Astrocyte of the spinal cord (primary cell): ENCODE results near the gene FEM1C.
A peak's percentile ranks its signal among the peaks of the same experiment; 100 is the strongest.

Source experiments
- DNase-seq: peaks from one replicate; pipeline ENCODE4 v3.0.0; 2011; ENCODE audit warnings: low read depth, low spot score
- H3K4me3 ChIP-seq: 2 replicates; pipeline ENCODE4 v1.5.1; 2011; ENCODE audit warnings: low read depth, mild to moderate bottlenecking, low read length, moderate library complexity
- CTCF ChIP-seq: IDR thresholded peaks from 2 replicates; pipeline ENCODE4 v1.5.1; 2012; ENCODE audit warnings: low read depth, mild to moderate bottlenecking, low read length, inconsistent platforms
- in situ Hi-C: cut with HindIII; loops from 2 replicates; pipeline ENCODE4 v1.10.0; 2017; ENCODE audit warnings: low sequenced_read_pairs

FEM1C gene

GRCh38 chr5:115516372-115516771, 28.2 kb downstream of the FEM1C start:
- DNase-seq: no peak
- no peak for TF ChIP-seq CTCF
- no peak overlapping the region for H3K4me3 ChIP-seq
- in situ Hi-C loops: no loop called here

- no peak for TF ChIP-seq CTCF
- no peak overlapping the region for H3K4me3 ChIP-seq
- no peak for DNase-seq
- in situ Hi-C loops: no loop called here
Measured at GRCh38 chr5:115514220-115514619, 30.4 kb downstream of the FEM1C start.

- H3K4me3 ChIP-seq: no peak overlapping the region
- TF ChIP-seq CTCF: no peak
- no peak for DNase-seq
- in situ Hi-C loops: no loop called here
Measured at GRCh38 chr5:115511632-115512031, 32.9 kb downstream of the FEM1C start.

- no peak for DNase-seq
- no peak for TF ChIP-seq CTCF
- in situ Hi-C loops: no loop called here
- H3K4me3 ChIP-seq: no peak overlapping the region
Measured at GRCh38 chr5:115510145-115510645, 34.4 kb downstream of the FEM1C start.

- DNase-seq: no peak
- in situ Hi-C loops: no loop called here
- TF ChIP-seq CTCF: no peak
- H3K4me3 ChIP-seq: no peak overlapping the region
Measured at GRCh38 chr5:115509547-115509946, 35.0 kb downstream of the FEM1C start.

GRCh38 chr5:115507681-115508080, 36.9 kb downstream of the FEM1C start:
- in situ Hi-C loops: no loop called here
- TF ChIP-seq CTCF: no peak
- DNase-seq: peak; percentile 44

GRCh38 chr5:115503420-115503819, 41.2 kb downstream of the FEM1C start:
- no peak overlapping the region for H3K4me3 ChIP-seq
- TF ChIP-seq CTCF: no peak
- DNase-seq: no peak
- in situ Hi-C loops: no loop called here

More at GRCh38 chr5:115507681-115508080, 36.9 kb downstream of the FEM1C start:
- no peak overlapping the region for H3K4me3 ChIP-seq
